Body of pancreas (tissue), 4 donors: ENCODE results near the gene FOXP1. TPM values are rescaled to one million over a fixed set of nuclear protein-coding genes. Genes with fewer than 3 reads are reported as not detected.

Experiments
- ATAC-seq: fragments of 150-250 bp; one replicate; pipeline ENCODE4 v1.9.1; 2016
- DNase-seq, 4 donors: peaks; one replicate each; pipeline ENCODE4 v3.0.0-alpha.2; 2019
- H3K27ac ChIP-seq, 4 donors: fragments of 200-600 bp; sonication (generic); 1 replicate in 3 of 4; 2 replicates in 1 of 4; pipeline versions ENCODE4 v1.5.1 to v1.6.1; 2016 to 2019; ENCODE audit warnings: mild to moderate bottlenecking in 1 of 4, mixed read lengths in 1 of 4, moderate library complexity in 1 of 4
- H3K27me3 ChIP-seq, 2 donors: fragments of 200-600 bp; sonication (generic); one replicate each; pipeline ENCODE4 v1.6.0; 2016; ENCODE audit warnings: mild to moderate bottlenecking in 1 of 2
- H3K36me3 ChIP-seq, 2 donors: fragments of 200-600 bp; sonication (generic); replicated peaks in 1 of 2; 2 replicates each; pipeline ENCODE4 v1.5.1; 2016; ENCODE audit warnings: low read depth in 2 of 2; ENCODE audit not compliant: insufficient read depth in 1 of 2
- H3K4me1 ChIP-seq: fragments of 200-600 bp; sonication (generic); one replicate; pipeline ENCODE4 v1.6.0; 2016
- H3K4me3 ChIP-seq, 2 donors: fragments of 200-600 bp; sonication (generic); 1 replicate in 1 of 2; 2 replicates in 1 of 2; pipeline ENCODE4 v1.5.1; 2016 to 2019
- H3K9me3 ChIP-seq, 3 donors: fragments of 200-600 bp; sonication (generic); 1 replicate in 2 of 3; 2 replicates in 1 of 3; pipeline ENCODE4 v1.5.1; 2016
- POLR2A ChIP-seq, 3 donors: fragments of 450-650 bp; IDR thresholded peaks; one replicate each; pipeline ENCODE4 v1.6.1; 2016; ENCODE audit warnings: antibody characterized with exemption in 3 of 3, mild to moderate bottlenecking in 2 of 3
- WGBS, 2 donors: methylation state at CpG; one replicate each; pipeline ENCODE4 v1.1.5; 2017; 5-methylcytosine and 5-hydroxymethylcytosine counted together
- intact Hi-C: fragments of 100-400 bp; cut with DNase I; formaldehyde crosslinking; loops from one replicate; pipeline ENCODE4 v1.15.1; 2023
- total RNA-seq, 2 donors: library from RNA; depleted of rRNA; stranded (reverse); fragments of >200 nt; gene quantifications; one replicate each; pipeline ENCODE4 v1.1.0, GENCODE V29; 2016
- TF ChIP-seq, protein P1 (sequence below), 7 experiments: fragments of 450-650 bp in 4 of 7; fragments of 200-600 bp in 3 of 7; sonication (generic) in 3 of 7; IDR thresholded peaks; one replicate each; pipeline ENCODE4 v1.5.1; 2016 to 2019; ENCODE audit warnings: antibody characterized with exemption in 7 of 7

FOXP1 gene
- total RNA-seq, 2 donors from 2014 or later: 85.7 to 86.1 TPM

DNA sequence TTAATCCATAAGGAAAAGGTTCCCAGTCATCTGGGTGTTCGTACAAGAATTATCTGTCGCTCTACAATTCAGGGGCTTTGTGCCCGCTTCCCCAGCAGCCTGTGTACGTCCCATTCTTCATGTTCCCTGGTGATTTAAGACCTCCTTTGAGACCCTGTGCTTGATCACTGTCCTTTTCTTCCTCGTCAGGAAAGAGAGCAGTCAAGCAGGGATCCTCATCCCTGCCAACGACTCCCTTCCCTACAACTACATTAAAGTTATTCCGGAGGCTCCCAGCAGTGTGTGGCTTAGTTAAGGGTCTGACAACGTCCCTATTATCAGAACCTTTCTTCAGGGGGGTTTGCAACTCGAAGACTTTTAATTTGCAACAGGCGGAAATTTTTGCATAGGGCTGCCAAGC, 175.7 kb downstream of the FOXP1 start:
- WGBS, 2 donors: 75 to 87% methylated on average over 10 of the region's 10 CpGs
- H3K9me3 ChIP-seq: no peaks in the 10 kb centered on the region
- peaks cover 11% of the 10 kb centered on the region for H3K4me1 ChIP-seq
- no peak overlapping the region for H3K27ac ChIP-seq
- intact Hi-C loops: no loop called here
- ATAC-seq (no peak), DNase-seq (no peak)
- H3K27me3 ChIP-seq: no peaks in the 10 kb centered on the region
- no peaks in the 10 kb centered on the region for H3K36me3 ChIP-seq
- no peak for TF ChIP-seq POLR2A (IDR thresholded peaks at IDR 0.05)
- TF ChIP-seq, protein P1, sequence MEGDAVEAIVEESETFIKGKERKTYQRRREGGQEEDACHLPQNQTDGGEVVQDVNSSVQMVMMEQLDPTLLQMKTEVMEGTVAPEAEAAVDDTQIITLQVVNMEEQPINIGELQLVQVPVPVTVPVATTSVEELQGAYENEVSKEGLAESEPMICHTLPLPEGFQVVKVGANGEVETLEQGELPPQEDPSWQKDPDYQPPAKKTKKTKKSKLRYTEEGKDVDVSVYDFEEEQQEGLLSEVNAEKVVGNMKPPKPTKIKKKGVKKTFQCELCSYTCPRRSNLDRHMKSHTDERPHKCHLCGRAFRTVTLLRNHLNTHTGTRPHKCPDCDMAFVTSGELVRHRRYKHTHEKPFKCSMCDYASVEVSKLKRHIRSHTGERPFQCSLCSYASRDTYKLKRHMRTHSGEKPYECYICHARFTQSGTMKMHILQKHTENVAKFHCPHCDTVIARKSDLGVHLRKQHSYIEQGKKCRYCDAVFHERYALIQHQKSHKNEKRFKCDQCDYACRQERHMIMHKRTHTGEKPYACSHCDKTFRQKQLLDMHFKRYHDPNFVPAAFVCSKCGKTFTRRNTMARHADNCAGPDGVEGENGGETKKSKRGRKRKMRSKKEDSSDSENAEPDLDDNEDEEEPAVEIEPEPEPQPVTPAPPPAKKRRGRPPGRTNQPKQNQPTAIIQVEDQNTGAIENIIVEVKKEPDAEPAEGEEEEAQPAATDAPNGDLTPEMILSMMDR (IDR thresholded peaks at IDR 0.05): no peak
- H3K4me3 ChIP-seq: no peak overlapping the region

DNA sequence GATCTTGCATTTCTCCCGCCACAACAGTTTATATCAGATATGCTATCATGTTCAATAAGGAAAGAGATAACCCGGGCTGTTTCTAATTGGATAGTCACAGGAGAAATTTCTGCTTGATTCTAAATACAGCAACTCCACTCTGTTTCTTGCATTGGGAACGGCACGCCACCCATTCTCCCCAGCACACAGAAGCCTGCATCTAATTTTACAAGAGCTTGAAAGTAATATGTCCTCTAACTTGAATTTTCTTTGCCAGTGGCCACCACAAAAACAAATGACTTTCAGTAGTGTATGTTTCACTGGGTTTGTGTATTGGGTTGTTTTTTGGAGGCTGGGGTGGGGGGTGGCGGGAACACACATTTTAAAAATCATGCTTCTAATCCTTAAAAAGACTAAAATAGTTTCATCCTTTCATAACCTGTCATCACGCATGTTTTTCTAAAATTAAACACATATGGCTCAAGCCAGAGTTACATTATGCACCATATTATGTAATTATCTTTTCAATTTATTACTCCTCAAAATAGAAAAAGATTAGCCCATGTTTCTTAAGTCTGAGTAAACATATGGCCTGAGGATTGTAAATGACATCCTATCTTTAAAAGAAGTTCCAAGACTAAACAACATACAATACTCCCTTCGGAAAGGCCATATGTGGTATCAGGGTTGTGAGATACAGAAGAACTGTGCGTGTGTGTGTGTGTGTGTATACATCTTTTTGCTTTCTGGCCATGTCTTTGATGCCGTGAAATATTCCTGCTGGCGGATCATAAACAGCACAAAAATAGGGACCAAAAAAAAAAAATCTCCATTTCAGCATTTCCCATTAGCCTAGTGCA, 176.3 kb downstream of the FOXP1 start:
- no peak for DNase-seq

DNA sequence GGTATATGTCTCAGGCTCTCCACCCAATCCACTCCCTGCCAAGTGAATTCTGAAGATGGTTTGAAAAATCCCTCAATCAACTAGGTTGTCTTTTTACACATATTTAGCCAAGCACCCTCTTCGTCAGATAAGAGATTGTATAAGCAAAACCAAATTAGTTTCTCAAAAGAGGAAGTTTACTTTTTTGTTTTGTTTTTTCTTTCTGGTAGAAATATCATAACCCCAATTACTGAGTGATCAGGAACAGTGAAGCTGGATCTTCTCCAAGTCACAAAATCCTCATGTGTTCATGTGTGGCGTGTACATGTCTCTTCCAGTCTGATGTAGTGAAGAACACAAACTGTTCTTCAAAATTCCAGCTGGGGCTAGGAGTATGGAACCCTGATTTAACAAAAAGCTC, 180.6 kb downstream of the FOXP1 start:
- H3K27me3 ChIP-seq: no peaks in the 10 kb centered on the region
- H3K4me1 ChIP-seq: no peaks in the 10 kb centered on the region
- no peaks in the 10 kb centered on the region for H3K9me3 ChIP-seq
- H3K4me3 ChIP-seq: no peak overlapping the region
- ATAC-seq (no peak), DNase-seq (no peak)
- WGBS, 2 donors: 75 to 83% methylated on average over 2 of the region's 2 CpGs
- intact Hi-C loops: no loop called here
- no peak for TF ChIP-seq POLR2A (IDR thresholded peaks at IDR 0.05)
- H3K36me3 ChIP-seq: no peaks in the 10 kb centered on the region
- H3K27ac ChIP-seq: no peak overlapping the region

More for the DNA sequence above, 176.3 kb downstream of the FOXP1 start:
- Histone ChIP-seq H3K9me3 (no peaks in the 10 kb centered on the region), H3K36me3 (no peaks in the 10 kb centered on the region), H3K4me3 (no peak overlapping the region), H3K27me3 (no peaks in the 10 kb centered on the region), H3K27ac (no peak overlapping the region), H3K4me1 (peaks cover 11% of the 10 kb centered on the region)
- ATAC-seq: no peak
- intact Hi-C loops: no loop called here
- TF ChIP-seq, protein P1 (IDR thresholded peaks at IDR 0.05): no peak
- TF ChIP-seq POLR2A (IDR thresholded peaks at IDR 0.05): no peak
- WGBS, 2 donors: 84 to 85% methylated on average over 10 of the region's 10 CpGs

DNA sequence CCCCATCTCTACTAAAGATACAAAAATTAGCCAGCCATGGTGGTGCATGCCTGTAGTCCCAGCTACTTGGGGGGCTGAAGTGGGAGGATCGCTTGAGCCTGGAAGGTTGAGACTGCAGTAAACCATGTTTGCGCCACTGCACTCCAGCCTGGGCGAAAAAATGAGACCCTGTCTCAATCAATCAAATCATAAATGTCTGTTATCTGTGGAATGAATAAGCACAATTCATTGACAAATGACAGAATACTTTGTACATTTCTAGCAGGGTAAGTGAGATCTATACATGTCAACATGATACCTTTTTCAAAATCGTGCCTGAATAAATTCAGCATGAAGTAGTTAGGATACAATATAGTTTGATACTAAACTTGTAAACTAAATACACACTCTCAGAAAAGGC, 181.2 kb downstream of the FOXP1 start:
- no peak overlapping the region for H3K4me3 ChIP-seq
- peaks cover under 1% of the 10 kb centered on the region for H3K4me1 ChIP-seq
- intact Hi-C loops: no loop called here
- no peaks in the 10 kb centered on the region for H3K36me3 ChIP-seq
- no peak for TF ChIP-seq POLR2A (IDR thresholded peaks at IDR 0.05)
- TF ChIP-seq, protein P1 (IDR thresholded peaks at IDR 0.05): no peak
- WGBS, 2 donors: 82 to 87% methylated on average over 4 of the region's 4 CpGs
- H3K27ac ChIP-seq: no peak overlapping the region
- no peaks in the 10 kb centered on the region for H3K27me3 ChIP-seq
- H3K9me3 ChIP-seq: no peaks in the 10 kb centered on the region
- DNase-seq (no peak), ATAC-seq (no peak)

DNA sequence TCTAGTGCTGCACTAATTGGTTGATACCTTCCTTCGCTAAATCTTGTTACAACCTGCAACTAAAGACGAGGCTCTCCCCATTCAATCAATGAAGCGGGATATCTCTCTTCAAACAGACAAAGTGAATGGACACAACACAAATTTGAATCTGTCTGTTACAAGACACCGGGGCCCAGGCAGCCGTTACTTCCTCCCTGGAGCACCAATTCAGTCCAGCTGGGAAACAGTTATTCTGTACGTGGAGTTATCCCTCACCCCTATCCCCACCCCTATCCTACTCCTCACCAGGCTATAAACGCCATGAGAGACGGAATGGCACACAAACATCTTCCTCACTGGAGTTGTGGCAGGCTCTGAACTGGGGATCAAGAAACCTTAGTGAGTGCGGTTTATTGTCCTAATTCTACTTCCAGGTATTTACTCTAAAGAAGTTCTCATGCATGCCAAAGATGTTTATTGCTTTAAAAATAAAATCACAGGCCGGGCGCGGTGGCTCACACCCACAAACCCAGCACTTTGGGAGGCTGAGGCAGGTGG, 181.8 kb downstream of the FOXP1 start:
- no peaks in the 10 kb centered on the region for H3K36me3 ChIP-seq
- no peak for TF ChIP-seq POLR2A (IDR thresholded peaks at IDR 0.05)
- TF ChIP-seq, protein P1 (IDR thresholded peaks at IDR 0.05): no peak
- H3K4me1 ChIP-seq: peaks cover 4% of the 10 kb centered on the region
- no peaks in the 10 kb centered on the region for H3K9me3 ChIP-seq
- no peak overlapping the region for H3K27ac ChIP-seq
- no peaks in the 10 kb centered on the region for H3K27me3 ChIP-seq
- WGBS, 2 donors: 86 to 93% methylated on average over 12 of the region's 12 CpGs
- DNase-seq (no peak), ATAC-seq (no peak)
- no peak overlapping the region for H3K4me3 ChIP-seq
- intact Hi-C loops: no loop called here
